Epithelial cell of proximal tubule (primary cell): Measurements from ENCODE around the gene CPLANE1. TPM values are rescaled to one million over a fixed set of nuclear protein-coding genes. Genes with fewer than 3 reads are reported as not detected.

ENCODE experiments used
- DNase-seq: peaks from one replicate; pipeline ENCODE4 v3.0.0-alpha.2; 2011; ENCODE audit warnings: low read depth
- H3K4me3 ChIP-seq: 2 replicates; pipeline ENCODE4 v1.5.1; 2011; ENCODE audit warnings: low read depth, mild to moderate bottlenecking, low read length
- CTCF ChIP-seq: conservative IDR thresholded peaks from 2 replicates; pipeline ENCODE4 v1.5.1; 2012; ENCODE audit warnings: low read depth, mild to moderate bottlenecking, low read length
- total RNA-seq: library from RNA; depleted of rRNA; stranded (reverse); fragments of >200 nt; gene quantifications from 2 replicates; pipeline ENCODE4 v1.2.3, GENCODE V29; 2015

The CPLANE1 gene
- total RNA-seq, 1 donor from 2014 or later = 12.5 TPM

GRCh38 chr5:37132646-37133045 lies 116.5 kb downstream of the CPLANE1 start:
- no peak for DNase-seq
- H3K4me3 ChIP-seq = no peak overlapping the region
- no peak for TF ChIP-seq CTCF

GRCh38 chr5:37121465-37121864 lies 127.7 kb downstream of the CPLANE1 start:
- no peak for DNase-seq
- no peak overlapping the region for H3K4me3 ChIP-seq
- no peak for TF ChIP-seq CTCF

- no peak overlapping the region for H3K4me3 ChIP-seq
- TF ChIP-seq CTCF = no peak
- DNase-seq = no peak
Observed at GRCh38 chr5:37121027-37121426, 128.1 kb downstream of the CPLANE1 start.

DNA sequence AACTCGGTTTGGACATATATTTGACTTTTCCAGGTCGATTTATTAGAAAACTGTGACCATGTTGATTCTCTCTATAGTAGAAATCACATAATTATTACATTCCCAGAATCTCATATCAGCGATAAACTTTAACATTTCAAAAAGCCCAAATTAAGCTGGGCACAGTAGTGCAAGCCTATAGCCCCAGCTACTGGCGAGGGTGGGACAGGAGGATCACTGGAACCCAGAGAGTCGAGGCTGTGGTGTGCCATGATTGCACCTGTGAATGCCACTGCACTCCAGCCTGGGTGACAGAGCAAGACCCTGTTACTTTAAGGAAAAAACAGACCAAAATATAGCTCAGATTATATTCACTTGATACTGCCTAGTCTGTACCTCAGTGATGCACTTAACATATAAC lies 128.9 kb downstream of the CPLANE1 start:
- no peak overlapping the region for H3K4me3 ChIP-seq
- DNase-seq = no peak
- TF ChIP-seq CTCF = no peak

GRCh38 chr5:37116359-37116758 lies 132.8 kb downstream of the CPLANE1 start:
- no peak for DNase-seq

GRCh38 chr5:37112383-37112991 lies 136.7 kb downstream of the CPLANE1 start:
- no peak for DNase-seq
- TF ChIP-seq CTCF = no peak

More at GRCh38 chr5:37116359-37116758, 132.8 kb downstream of the CPLANE1 start:
- TF ChIP-seq CTCF = no peak
- H3K4me3 ChIP-seq = no peak overlapping the region

More at GRCh38 chr5:37112383-37112991, 136.7 kb downstream of the CPLANE1 start:
- no peak overlapping the region for H3K4me3 ChIP-seq
